Activated CD8-positive, alpha-beta memory T cell treated with anti-CD3 and anti-CD28 coated beads for 48 hours (primary cell): ENCODE measurements around the gene CD55.

Experiments used
- DNase-seq, 3 experiments: peaks; one replicate each; pipeline ENCODE4 v3.0.0-alpha.2; 2020; ENCODE audit warnings: low read depth in 2 of 3, low spot score in 2 of 3

CD55 gene

GRCh38 chr1:207328004-207328403 lies 6.5 kb downstream of the CD55 start:
- no peak for DNase-seq

- DNase-seq: no peak
These were observed 7.5 kb downstream of the CD55 start for GRCh38 chr1:207328908-207329440.

GRCh38 chr1:207329469-207329868 lies 8.0 kb downstream of the CD55 start:
- no peak for DNase-seq

GRCh38 chr1:207330011-207330710 lies 8.7 kb downstream of the CD55 start:
- no peak for DNase-seq

GRCh38 chr1:207331354-207332313 lies 10.2 kb downstream of the CD55 start:
- no peak for DNase-seq

GRCh38 chr1:207333009-207333600 lies 11.6 kb downstream of the CD55 start:
- no peak for DNase-seq

- no peak for DNase-seq
These were observed 12.1 kb downstream of the CD55 start for GRCh38 chr1:207333620-207334019.

- DNase-seq: no peak
These were observed 12.9 kb downstream of the CD55 start for GRCh38 chr1:207334337-207334736.

- DNase-seq: no peak
These were observed 13.7 kb downstream of the CD55 start for GRCh38 chr1:207335138-207335537.

- DNase-seq: no peak
These were observed 14.4 kb downstream of the CD55 start for GRCh38 chr1:207335695-207336363.

- DNase-seq: peak in 2 of 3 experiments; percentile 14 to 38
These were observed 15.3 kb downstream of the CD55 start for GRCh38 chr1:207336559-207337467.

- no peak for DNase-seq
These were observed 20.9 kb downstream of the CD55 start for GRCh38 chr1:207342332-207342731.

GRCh38 chr1:207343675-207344074 lies 22.2 kb downstream of the CD55 start:
- DNase-seq: no peak

GRCh38 chr1:207344221-207344620 lies 22.7 kb downstream of the CD55 start:
- DNase-seq: no peak

- DNase-seq: no peak
These were observed 24.4 kb downstream of the CD55 start for GRCh38 chr1:207345644-207346477.

GRCh38 chr1:207346513-207346912 lies 25.0 kb downstream of the CD55 start:
- DNase-seq: no peak

- DNase-seq: no peak
These were observed 28.5 kb downstream of the CD55 start for GRCh38 chr1:207349979-207350378.

- DNase-seq: no peak
These were observed 31.1 kb downstream of the CD55 start for GRCh38 chr1:207352554-207352953.

GRCh38 chr1:207355060-207355459 lies 33.6 kb downstream of the CD55 start:
- DNase-seq: no peak
